HG02973 (cell line): ENCODE results near the gene DOK5.

Experiments
- ATAC-seq: cut with Tn5 transposase; IDR thresholded peaks from one replicate; pipeline ENCODE4 v1.9.1; 2021; ENCODE audit warnings: moderate library complexity; ENCODE audit not compliant: unreplicated experiment

DOK5 gene

DNA sequence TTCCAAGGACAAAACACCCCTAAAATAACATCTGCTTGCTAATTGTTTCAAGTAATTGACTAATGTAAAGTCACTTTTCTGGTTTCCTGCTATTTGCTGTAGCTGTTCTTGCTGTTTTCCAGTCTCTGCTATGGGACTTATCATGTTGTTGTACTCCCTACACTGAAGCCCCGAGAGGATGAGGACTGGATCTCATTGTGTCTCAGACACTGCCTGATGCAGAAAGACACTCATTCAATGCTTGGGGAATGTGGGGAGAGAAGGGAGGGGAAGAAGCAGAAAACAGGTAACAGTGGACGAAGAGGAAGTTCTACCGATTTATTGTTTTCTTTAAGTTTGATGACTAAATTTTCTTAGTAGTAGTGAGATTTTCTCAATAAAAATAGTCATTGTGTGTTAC, 79.8 kb downstream of the DOK5 start:
- ATAC-seq, result no peak

- no peak for ATAC-seq
Measured at GRCh38 chr20:54556406-54556805, 81.0 kb downstream of the DOK5 start.

- ATAC-seq, result no peak
Measured at GRCh38 chr20:54557806-54558590, 82.6 kb downstream of the DOK5 start.

GRCh38 chr20:54559890-54560289, 84.5 kb downstream of the DOK5 start:
- ATAC-seq, result no peak

DNA sequence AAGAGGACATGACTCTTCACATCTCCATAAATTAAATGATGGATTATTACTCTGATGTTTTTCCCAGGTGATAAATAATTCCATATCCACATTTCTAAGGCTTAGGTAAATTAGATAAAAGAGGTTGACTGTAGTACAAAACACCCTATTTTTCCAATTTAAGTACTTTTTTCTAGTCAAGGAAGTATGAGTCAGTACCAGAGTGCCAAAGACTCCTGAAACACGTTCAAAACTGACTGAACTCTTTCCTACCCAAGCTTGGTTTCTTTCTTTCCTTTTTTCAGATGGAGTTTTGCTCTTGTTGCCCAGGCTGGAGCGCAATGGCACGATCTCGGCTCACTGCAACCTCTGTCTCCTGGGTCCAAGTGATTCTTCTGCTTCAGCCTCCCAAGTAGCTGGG, 85.0 kb downstream of the DOK5 start:
- ATAC-seq, result no peak

- ATAC-seq, result no peak
Measured at GRCh38 chr20:54565255-54565654, 89.9 kb downstream of the DOK5 start.

DNA sequence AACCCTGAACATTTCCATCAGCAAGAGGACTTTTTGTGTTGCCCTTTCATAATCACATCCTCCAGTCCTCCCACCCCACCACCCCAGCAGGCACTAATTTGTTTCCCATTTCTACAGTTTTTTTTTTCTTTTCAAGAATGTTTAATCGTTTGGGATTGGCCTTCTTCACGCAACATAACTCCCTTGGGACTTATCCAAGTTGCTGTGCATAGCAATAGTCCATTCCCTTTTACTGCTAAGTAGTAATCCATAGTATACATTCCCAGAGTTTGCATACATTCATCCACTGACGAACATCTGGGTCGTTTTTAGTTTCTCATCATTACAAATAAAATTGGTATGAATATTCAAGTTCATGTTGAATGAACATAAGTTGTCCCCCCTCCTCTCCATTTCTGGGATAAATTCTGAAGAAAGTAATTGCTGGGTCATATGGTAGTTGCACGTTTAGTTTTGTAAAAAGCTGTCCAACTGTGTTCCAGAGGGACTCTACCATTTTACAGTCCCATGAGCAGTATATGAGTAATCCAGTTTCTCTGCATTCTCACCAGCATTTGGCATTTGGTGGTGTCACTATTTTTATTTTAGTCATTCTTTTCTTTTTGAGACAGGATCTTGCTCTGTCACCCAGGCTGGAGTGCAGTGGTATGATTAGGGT, 90.8 kb downstream of the DOK5 start:
- ATAC-seq, result no peak

DNA sequence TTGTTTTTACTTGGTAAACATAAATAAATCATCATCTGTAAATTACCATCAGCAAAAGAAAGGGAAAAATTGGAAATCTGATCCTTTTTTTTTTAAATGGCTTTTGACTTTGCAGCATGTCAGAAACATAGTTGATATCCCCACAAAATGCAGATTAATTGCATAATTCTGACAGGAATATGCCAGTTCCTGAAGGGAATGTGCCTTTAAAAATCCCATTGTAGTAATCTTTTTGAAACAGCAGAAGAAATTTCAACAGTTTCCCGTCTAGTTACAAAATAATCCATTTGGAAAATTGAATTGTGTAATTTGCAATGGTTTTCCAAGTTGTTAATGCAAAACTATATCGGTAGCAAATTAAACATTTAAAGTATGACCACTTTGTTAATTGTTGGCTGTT, 95.2 kb downstream of the DOK5 start:
- ATAC-seq, result no peak

GRCh38 chr20:54572665-54573435, 97.5 kb downstream of the DOK5 start:
- no peak for ATAC-seq

DNA sequence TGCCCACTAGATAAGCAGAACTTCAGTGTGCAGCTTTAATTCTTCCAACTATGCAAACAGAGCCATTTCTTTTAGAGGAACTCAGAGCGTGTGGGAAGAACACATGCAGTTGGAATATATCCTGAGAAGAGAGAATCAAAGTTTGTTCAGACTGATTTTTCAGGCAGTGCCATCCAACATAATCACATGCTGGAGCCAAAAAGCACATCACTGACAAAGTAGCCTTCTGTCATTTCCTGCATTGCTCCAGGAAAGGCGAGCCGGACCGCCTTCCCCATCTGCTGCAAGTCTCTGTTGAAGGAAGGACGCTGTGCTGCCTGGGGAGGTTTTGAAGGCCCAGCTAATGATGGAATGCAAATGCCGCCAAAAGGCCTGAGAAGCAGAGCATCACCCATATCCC, 98.4 kb downstream of the DOK5 start:
- ATAC-seq, result no peak

DNA sequence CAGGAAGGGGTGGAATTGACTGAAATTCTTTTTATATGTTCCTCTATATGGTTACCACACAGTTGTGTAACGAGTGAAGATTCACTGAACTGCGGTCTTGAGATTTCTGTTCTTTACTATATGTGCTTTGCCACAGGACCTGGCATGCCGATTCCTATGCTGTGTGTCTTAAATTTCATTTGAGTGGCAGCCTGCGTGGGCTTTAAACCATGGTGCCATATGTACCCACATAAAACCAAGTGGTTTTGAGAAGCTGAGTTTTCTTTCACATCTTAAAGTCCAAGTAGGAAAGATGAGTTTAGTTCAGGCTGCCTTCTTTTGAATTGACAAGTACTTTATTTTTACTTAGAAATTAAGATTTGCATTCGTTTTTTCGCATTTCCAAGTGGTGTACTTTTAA, 101.1 kb downstream of the DOK5 start:
- ATAC-seq, result no peak

DNA sequence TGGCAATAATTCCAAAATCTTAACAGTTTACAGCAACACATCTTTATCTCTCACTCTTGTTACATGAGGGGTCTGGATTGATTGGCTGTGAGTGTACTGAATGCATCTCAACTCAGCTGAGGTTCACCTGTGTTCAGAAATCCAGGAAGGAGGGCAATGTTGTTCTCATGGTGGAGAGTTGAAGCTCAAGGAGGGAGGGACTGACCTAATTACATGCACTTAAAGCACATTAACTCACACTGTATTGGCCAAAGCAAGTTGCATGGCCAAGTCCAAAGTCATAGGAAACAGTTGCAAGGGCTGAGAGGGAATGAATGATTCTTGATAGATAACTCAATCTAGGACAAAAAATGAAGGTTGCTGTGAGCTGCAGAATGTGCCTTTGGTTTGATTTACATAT, 102.2 kb downstream of the DOK5 start:
- no peak for ATAC-seq

GRCh38 chr20:54585217-54585616, 109.8 kb downstream of the DOK5 start:
- no peak for ATAC-seq

DNA sequence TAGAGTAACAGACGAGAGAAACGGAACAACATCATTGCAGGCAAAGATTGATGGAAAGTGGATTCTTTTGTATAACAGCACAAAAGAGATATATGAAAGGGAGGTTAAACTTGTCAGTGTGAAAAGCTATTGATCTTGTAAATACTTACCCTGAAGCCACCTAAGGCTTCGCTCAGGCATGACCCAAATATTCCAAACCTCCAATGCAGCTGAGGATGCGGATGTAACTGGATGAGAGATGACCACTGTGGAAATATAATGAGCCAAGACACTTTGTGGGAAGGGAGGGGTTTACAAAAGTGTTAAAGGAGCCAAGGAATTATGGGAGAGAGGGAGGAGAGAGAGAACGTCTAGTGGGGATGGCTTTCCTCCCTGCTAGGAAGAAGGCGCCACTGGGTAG, 112.0 kb downstream of the DOK5 start:
- no peak for ATAC-seq

DNA sequence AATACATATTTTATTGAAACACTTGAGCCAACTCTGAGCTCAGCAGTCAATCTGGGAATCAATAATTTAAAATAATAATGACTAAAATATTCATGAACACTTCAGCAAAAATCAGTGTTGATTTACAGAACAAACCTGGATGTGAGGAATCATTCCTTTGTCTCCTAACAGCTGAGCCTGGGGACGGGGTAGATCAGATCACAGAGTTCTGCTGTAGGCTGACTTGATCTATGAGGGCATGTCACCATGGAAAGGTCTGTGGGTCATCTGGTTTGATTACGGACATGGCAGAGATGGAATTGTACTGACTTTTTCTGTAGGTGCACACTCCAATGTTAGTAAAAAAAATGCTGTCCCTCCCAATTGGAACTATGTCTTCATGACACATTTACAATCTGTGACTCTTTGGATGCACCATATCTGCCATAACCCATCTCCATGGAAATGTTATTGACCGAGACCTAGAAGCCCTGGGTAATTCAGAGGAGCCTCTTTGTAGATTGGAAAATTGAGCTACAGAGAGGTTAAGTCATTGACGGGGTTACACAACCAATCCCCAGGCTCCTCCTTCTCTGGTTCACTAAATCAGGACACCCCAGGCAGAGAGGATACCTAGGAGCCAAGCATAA, 114.1 kb downstream of the DOK5 start:
- ATAC-seq, result no peak

- ATAC-seq, result no peak
Measured at GRCh38 chr20:54590856-54591255, 115.5 kb downstream of the DOK5 start.

DNA sequence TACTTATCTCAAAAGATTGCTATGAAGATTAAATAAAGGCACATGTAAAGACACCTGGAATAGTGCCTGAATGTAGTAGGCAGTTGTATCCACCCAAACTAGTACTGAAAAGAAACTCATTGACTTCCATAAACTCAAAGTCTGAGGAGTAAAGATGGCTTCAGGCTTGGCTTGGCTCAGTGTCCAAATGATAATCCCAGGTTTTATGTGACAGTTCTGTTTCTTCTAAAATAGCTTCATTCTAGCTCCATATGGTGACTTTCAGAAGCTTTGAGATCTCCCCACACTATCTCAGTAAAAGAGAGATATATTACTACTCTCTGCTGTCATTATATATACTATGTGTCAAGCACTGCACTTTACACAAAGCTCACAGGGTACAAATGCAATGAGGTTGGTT, 121.3 kb downstream of the DOK5 start:
- no peak for ATAC-seq

DNA sequence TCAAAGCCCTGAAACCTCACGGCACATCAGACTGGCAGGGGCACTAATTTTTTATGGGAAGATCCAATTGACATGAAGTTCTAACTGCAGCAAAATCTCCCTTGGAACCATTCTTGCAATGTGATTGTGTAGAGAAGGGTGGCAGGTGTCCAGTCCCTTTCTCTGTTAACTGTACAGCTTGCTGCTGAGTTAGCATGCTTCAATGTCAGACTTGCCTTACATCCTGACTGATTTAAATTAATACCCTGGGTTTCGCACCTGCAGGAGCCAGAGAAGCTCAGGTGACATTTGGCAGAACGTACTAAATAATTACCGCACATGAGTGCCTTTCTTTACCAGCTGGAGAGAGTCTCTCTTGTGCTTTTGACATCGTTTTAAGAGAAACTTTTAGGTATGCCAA, 123.0 kb downstream of the DOK5 start:
- no peak for ATAC-seq

DNA sequence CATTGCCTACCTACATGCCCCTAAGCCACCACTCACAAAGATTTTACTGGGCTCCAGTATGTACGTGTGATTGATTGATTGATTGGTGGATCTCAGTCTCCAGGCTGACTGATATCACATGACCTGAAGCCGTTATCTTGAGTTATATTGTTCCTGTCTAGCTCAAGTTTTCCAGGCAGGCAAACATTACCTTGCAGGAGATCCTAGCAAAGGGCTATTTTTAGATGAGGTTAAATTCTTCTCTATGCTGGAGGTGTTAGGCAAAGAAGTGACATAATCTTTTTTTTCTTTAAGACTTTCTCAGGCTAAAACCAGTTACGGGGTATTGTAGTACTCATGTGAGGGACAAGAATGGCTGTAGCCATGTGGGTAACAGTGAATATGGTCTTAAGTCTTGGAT, 125.2 kb downstream of the DOK5 start:
- no peak for ATAC-seq

DNA sequence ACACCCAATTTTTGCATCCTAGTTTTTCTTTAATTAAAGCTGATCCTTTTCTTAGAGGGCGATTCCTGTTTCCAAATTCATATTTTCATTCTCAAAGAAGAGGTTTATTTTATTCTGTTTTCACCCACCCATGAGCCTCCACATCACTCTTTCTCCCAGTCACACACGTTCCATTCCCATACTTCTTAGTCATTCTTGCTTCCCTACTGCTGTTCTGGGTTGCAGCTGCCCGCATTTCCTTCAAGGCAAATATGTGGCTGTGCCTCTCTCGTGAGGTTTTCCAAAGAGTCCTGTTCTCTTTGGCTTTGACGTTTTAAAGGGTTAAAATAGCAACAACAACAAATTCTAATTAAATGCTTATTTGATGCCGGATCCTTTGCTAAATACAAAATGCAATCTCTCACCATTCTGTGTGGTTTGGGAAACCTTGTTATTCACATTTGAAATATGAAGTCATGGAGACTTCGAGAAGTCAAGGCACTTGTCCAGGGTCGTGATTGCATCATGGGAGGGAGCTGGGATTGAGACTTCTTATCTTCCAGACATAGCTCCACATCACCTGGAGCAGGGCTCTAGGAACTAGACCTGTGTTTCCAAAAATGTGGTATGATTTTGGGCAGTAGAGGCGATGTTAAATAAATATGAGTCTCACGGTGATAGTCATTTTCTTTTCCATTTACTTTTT, 126.6 kb downstream of the DOK5 start:
- no peak for ATAC-seq

DNA sequence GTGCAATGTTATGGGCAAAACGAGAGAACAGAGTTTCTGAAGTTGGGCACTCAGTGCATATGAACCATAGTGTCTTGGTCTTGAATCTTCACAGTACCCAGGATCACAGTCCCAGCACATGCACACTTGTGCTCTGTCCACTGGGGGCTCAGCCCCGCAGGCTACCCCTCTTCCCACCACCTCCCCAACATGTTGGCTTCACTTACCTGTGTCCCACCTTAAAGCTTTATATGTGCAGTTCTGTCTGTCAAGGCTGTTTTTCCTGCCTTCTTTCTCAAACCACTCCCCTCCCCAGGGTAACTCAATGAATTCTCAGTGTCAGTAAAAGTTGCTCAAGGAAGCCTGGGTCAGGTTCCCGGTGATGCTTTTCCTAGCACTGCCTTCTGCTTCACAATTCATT, 129.9 kb downstream of the DOK5 start:
- ATAC-seq, result no peak
